OCI-LY3 (cell line): ENCODE results near the gene SPOCK3.

ENCODE experiments used
- H2AFZ ChIP-seq: fragments of 200-600, 300-600 bp; shearing (Covaris generic); 2 replicates; pipeline ENCODE4 v1.6.0; 2014; ENCODE audit warnings: antibody characterized with exemption, low read depth, low read length
- H3K27ac ChIP-seq: fragments of 200-600, 300-600 bp; sonication (generic); 2 replicates; pipeline ENCODE4 v1.5.1; 2014; ENCODE audit warnings: mild to moderate bottlenecking, low read length, moderate library complexity, mixed read lengths
- H3K27me3 ChIP-seq: fragments of 200-600, 300-600 bp; sonication (generic); 2 replicates; pipeline ENCODE4 v1.6.1; 2014; ENCODE audit warnings: low read depth, low read length, mixed read lengths
- H3K36me3 ChIP-seq: fragments of 200-600, 300-600 bp; sonication (generic); replicated peaks from 2 replicates; pipeline ENCODE3; 2014; ENCODE audit warnings: low read depth, low read length, mixed read lengths
- H3K4me1 ChIP-seq: fragments of 300-600, 200-600 bp; sonication (generic); 2 replicates; pipeline ENCODE4 v1.6.1; 2014; ENCODE audit warnings: low read length, mixed read lengths
- H3K4me2 ChIP-seq: fragments of 200-600, 300-600 bp; sonication (generic); 2 replicates; pipeline ENCODE4 v1.6.1; 2014; ENCODE audit warnings: low read length, mixed read lengths
- H3K4me3 ChIP-seq: fragments of 300-600, 200-600 bp; sonication (generic); 2 replicates; pipeline ENCODE4 v1.5.1; 2014; ENCODE audit warnings: antibody characterized with exemption, mild to moderate bottlenecking, low read length, moderate library complexity
- H3K79me2 ChIP-seq: fragments of 300-600, 200-600 bp; shearing (Covaris generic); 2 replicates; pipeline ENCODE4 v1.6.1; 2014; ENCODE audit warnings: mild to moderate bottlenecking, low read length, mixed read lengths
- H3K9ac ChIP-seq: fragments of 300-600, 200-600 bp; shearing (Covaris generic); 2 replicates; pipeline ENCODE4 v1.6.0; 2014; ENCODE audit warnings: mild to moderate bottlenecking, low read length, moderate library complexity
- H3K9me3 ChIP-seq: fragments of 200-600, 300-600 bp; shearing (Covaris generic); 2 replicates; pipeline ENCODE4 v1.6.1; 2014; ENCODE audit warnings: low read length, mixed read lengths; ENCODE audit not compliant: insufficient read depth
- H4K20me1 ChIP-seq: fragments of 200-600, 300-600 bp; sonication (generic); 2 replicates; pipeline ENCODE4 v1.6.1; 2016; ENCODE audit warnings: low read length, mixed read lengths; ENCODE audit not compliant: insufficient read depth
- CTCF ChIP-seq: fragments of 200-600, 300-600 bp; sonication (generic); IDR thresholded peaks from 2 replicates; pipeline ENCODE4 v1.5.1; 2014; ENCODE audit warnings: antibody characterized with exemption, low read length, low read depth
- EZH2phosphoT487 ChIP-seq: fragments of 200-600 bp; shearing (Covaris generic); IDR thresholded peaks from 2 replicates; pipeline ENCODE4 v1.6.1; 2018; ENCODE audit warnings: antibody characterized with exemption, mixed run types, low read depth

The SPOCK3 gene

GRCh38 chr4:166737430-166737829 is 496.9 kb downstream of the SPOCK3 start:
- Histone ChIP-seq H3K27me3 (no peaks in the 10 kb centered on the region), H3K79me2 (no peaks in the 10 kb centered on the region), H3K9ac (no peak overlapping the region), H3K9me3 (no peaks in the 10 kb centered on the region), H3K4me3 (no peak overlapping the region), H2AFZ (no peak overlapping the region), H3K4me2 (no peak overlapping the region), H3K4me1 (no peaks in the 10 kb centered on the region), H4K20me1 (no peaks in the 10 kb centered on the region), H3K36me3 (no peaks in the 10 kb centered on the region), H3K27ac (no peak overlapping the region)
- TF ChIP-seq CTCF (no peak), EZH2phosphoT487 (no peak)

DNA sequence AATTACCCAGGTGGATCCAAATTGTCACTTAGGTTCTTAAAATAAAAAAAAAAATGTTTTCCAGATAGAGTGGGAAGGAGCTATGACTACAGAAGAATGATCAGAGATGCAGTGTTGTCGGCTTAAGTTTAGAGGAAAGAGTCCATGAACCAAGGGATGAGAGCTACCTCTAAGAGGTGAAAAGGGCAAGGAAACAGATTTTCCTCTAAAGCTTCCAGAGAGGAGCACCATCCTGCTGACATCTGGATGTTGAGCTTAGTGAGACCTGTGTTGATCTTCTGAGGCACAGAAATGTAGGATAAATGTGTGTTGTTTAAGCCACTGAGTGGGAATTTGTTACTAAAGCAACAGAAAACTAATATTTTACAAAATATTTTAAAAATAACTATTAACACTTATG is 498.7 kb downstream of the SPOCK3 start:
- no peak overlapping the region for H3K9ac ChIP-seq
- TF ChIP-seq CTCF: no peak
- TF ChIP-seq EZH2phosphoT487: no peak
- no peaks in the 10 kb centered on the region for H3K36me3 ChIP-seq
- no peaks in the 10 kb centered on the region for H3K4me1 ChIP-seq
- no peak overlapping the region for H3K4me2 ChIP-seq
- no peak overlapping the region for H2AFZ ChIP-seq
- no peak overlapping the region for H3K27ac ChIP-seq
- H3K27me3 ChIP-seq: no peaks in the 10 kb centered on the region
- no peak overlapping the region for H3K4me3 ChIP-seq
- no peaks in the 10 kb centered on the region for H3K79me2 ChIP-seq
- no peaks in the 10 kb centered on the region for H3K9me3 ChIP-seq
- H4K20me1 ChIP-seq: no peaks in the 10 kb centered on the region

- H3K36me3 ChIP-seq: no peaks in the 10 kb centered on the region
- H3K4me2 ChIP-seq: no peak overlapping the region
- H3K9ac ChIP-seq: no peak overlapping the region
- no peak overlapping the region for H2AFZ ChIP-seq
- H4K20me1 ChIP-seq: no peaks in the 10 kb centered on the region
- no peaks in the 10 kb centered on the region for H3K27me3 ChIP-seq
- H3K79me2 ChIP-seq: no peaks in the 10 kb centered on the region
- no peaks in the 10 kb centered on the region for H3K9me3 ChIP-seq
- no peak overlapping the region for H3K27ac ChIP-seq
- no peak for TF ChIP-seq CTCF
- no peak for TF ChIP-seq EZH2phosphoT487
- H3K4me3 ChIP-seq: no peak overlapping the region
- no peaks in the 10 kb centered on the region for H3K4me1 ChIP-seq
Measured at GRCh38 chr4:166734797-166735196, 499.5 kb downstream of the SPOCK3 start.

DNA sequence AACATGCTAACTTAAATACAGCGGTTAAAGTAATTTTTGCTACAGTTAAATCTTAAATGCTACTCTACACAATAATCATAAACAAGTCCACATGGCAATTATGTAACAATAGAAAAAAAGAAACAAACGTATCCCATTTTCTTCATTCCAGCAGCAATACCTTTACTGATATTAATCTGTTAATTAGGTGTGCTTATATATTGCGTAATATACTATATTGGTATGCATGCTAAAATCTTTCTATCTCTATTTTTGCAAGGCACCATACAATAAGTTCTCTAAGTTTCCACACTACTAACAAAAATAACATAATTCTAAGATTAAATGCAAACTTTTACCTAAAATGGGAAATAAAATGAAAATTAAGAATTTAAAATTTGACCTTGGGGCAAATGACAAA is 500.6 kb downstream of the SPOCK3 start:
- Histone ChIP-seq H3K79me2 (no peaks in the 10 kb centered on the region), H3K9ac (no peak overlapping the region), H3K4me1 (no peaks in the 10 kb centered on the region), H2AFZ (no peak overlapping the region), H3K27ac (no peak overlapping the region), H3K9me3 (no peaks in the 10 kb centered on the region), H4K20me1 (no peaks in the 10 kb centered on the region), H3K4me2 (no peak overlapping the region), H3K36me3 (no peaks in the 10 kb centered on the region), H3K4me3 (no peak overlapping the region), H3K27me3 (no peaks in the 10 kb centered on the region)
- TF ChIP-seq CTCF (no peak), EZH2phosphoT487 (no peak)
